Breast epithelium (tissue), 4 donors: ENCODE data around the gene NOP10. TPM values are rescaled to one million over a fixed set of nuclear protein-coding genes. Genes with fewer than 3 reads are reported as not detected.
"Not testable (repeated sequence)": the region's sequence is repeated elsewhere in the genome, so short reads cannot be mapped to it uniquely, and the experiment has no call there.

Experiments used
- DNase-seq, 2 donors: peaks; one replicate each; pipeline ENCODE4 v3.0.0-alpha.2; 2019; ENCODE audit warnings: low spot score in 2 of 2
- H3K27ac ChIP-seq, 2 donors: fragments of 200-600 bp; sonication (generic) in 1 of 2; one replicate each; pipeline ENCODE4 v1.5.1; 2016 to 2019; ENCODE audit warnings: mild to moderate bottlenecking in 1 of 2
- H3K27me3 ChIP-seq, 2 donors: fragments of 200-600 bp; sonication (generic) in 1 of 2; one replicate each; pipeline versions ENCODE4 v1.5.1 to v1.6.0; 2017 to 2019; ENCODE audit warnings: control low read depth in 1 of 2, mild to moderate bottlenecking in 1 of 2
- H3K36me3 ChIP-seq: fragments of 200-600 bp; one replicate; pipeline ENCODE4 v1.5.1; 2019
- H3K4me1 ChIP-seq, 2 donors: fragments of 200-600 bp; sonication (generic); one replicate each; pipeline ENCODE4 v1.5.1; 2016 to 2019; ENCODE audit warnings: control low read depth in 1 of 2
- H3K4me3 ChIP-seq, 3 donors: fragments of 200-600 bp; sonication (generic); 1 replicate in 2 of 3; 2 replicates in 1 of 3; pipeline ENCODE4 v1.5.1; 2016 to 2019; ENCODE audit warnings: mild to moderate bottlenecking in 3 of 3, moderate library complexity in 2 of 3
- H3K9me3 ChIP-seq, 2 donors: fragments of 200-600 bp; sonication (generic) in 1 of 2; one replicate each; pipeline ENCODE4 v1.5.1; 2016 to 2019; ENCODE audit warnings: control low read depth in 1 of 2
- CTCF ChIP-seq, 3 donors: fragments of 450-650 bp; IDR thresholded peaks; one replicate each; pipeline ENCODE4 v1.5.1; 2016 to 2017; ENCODE audit warnings: antibody characterized with exemption in 3 of 3, mild to moderate bottlenecking in 3 of 3, moderate library complexity in 3 of 3
- POLR2A ChIP-seq: fragments of 450-650 bp; IDR thresholded peaks from one replicate; pipeline ENCODE4 v1.6.1; 2016; ENCODE audit warnings: antibody characterized with exemption, mild to moderate bottlenecking, moderate library complexity
- POLR2AphosphoS5 ChIP-seq, 3 donors: sonication (generic); formaldehyde crosslinking; IDR thresholded peaks; one replicate each; pipeline ENCODE4 v1.6.1; 2017; ENCODE audit warnings: antibody characterized with exemption in 3 of 3
- intact Hi-C: fragments of 100-400 bp; cut with DNase I; formaldehyde crosslinking; loops from one replicate; pipeline ENCODE4 v1.15.1; 2023; ENCODE audit warnings: low total_unique reads
- total RNA-seq, 3 donors: library from RNA; depleted of rRNA; stranded (reverse); fragments of >200 nt; gene quantifications; one replicate each; pipeline ENCODE4 v1.1.0, GENCODE V29; 2016

Gene NOP10
- total RNA-seq, 3 donors from 2014 or later: 108 to 135 (median 130) TPM

DNA sequence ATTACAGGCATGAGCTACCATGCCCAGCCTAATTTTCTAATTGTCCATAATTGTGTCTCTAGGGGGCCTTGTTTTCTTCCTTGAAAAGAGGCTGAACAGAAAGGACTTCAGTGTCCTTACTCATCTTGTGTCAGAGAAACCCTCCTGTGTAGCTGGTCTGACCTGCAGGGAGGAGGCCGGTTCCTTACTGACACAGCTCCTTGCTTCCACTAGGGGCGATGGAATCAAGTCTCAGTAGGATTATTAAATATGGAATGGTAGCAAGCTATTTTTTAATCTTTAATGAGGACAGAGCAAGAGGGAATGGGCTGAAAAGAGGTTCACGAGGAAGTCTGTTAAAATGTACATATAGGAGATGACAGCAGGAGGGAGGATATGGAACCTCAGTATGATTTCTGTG lies 15.4 kb upstream of the NOP10 start:
- no peak for DNase-seq
- intact Hi-C loops: no loop called here
- Histone ChIP-seq H3K4me1 (no peaks in the 10 kb centered on the region), H3K4me3 (no peak overlapping the region), H3K27ac (no peak overlapping the region), H3K36me3 (no peaks in the 10 kb centered on the region), H3K27me3 (no peaks in the 10 kb centered on the region), H3K9me3 (no peaks in the 10 kb centered on the region)
- TF ChIP-seq CTCF (IDR thresholded peaks at IDR 0.05) (no peak), POLR2A (no peak), POLR2AphosphoS5 (IDR thresholded peaks at IDR 0.05) (no peak)

GRCh38 chr15:34357653-34358052 lies 14.7 kb upstream of the NOP10 start:
- no peaks in the 10 kb centered on the region for H3K36me3 ChIP-seq
- no peaks in the 10 kb centered on the region for H3K9me3 ChIP-seq
- TF ChIP-seq POLR2A (no peak), CTCF (IDR thresholded peaks at IDR 0.05) (no peak), POLR2AphosphoS5 (IDR thresholded peaks at IDR 0.05) (no peak)
- H3K27me3 ChIP-seq: no peaks in the 10 kb centered on the region
- no peak overlapping the region for H3K4me3 ChIP-seq
- no peaks in the 10 kb centered on the region for H3K4me1 ChIP-seq
- intact Hi-C loops: no loop called here
- DNase-seq: no peak
- H3K27ac ChIP-seq: no peak overlapping the region

- DNase-seq: no peak
- no peaks in the 10 kb centered on the region for H3K27me3 ChIP-seq
- TF ChIP-seq POLR2A (no peak), POLR2AphosphoS5 (IDR thresholded peaks at IDR 0.05) (no peak), CTCF (IDR thresholded peaks at IDR 0.05) (no peak)
- intact Hi-C loops: no loop called here
- no peaks in the 10 kb centered on the region for H3K36me3 ChIP-seq
- no peaks in the 10 kb centered on the region for H3K9me3 ChIP-seq
- H3K4me1 ChIP-seq: no peaks in the 10 kb centered on the region
- H3K27ac ChIP-seq: no peak overlapping the region
- H3K4me3 ChIP-seq: no peak overlapping the region
Observed at GRCh38 chr15:34355241-34355640, 12.3 kb upstream of the NOP10 start.

DNA sequence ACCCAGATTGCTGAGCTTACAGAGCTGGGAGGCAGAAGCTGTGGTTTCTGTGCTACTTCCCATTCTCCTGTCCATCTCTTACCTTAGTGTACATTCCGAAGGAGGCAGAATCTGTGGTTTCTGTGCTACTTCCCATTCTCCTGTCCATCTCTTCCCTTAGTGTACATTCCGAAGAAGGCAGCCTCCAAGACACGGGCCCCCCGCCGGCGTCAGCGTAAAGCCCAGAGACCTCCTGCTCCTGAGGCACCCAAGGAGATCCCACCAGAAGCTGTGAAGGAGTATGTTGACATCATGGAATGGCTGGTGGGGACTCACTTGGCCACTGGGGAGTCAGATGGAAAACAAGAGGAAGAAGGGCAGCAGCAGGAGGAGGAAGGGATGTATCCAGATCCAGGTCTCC lies 11.3 kb upstream of the NOP10 start:
- no peak overlapping the region for H3K4me3 ChIP-seq
- H3K36me3 ChIP-seq: no peaks in the 10 kb centered on the region
- intact Hi-C loops: no loop called here
- no peaks in the 10 kb centered on the region for H3K27me3 ChIP-seq
- DNase-seq: no peak
- H3K9me3 ChIP-seq: no peaks in the 10 kb centered on the region
- H3K27ac ChIP-seq: no peak overlapping the region
- H3K4me1 ChIP-seq: no peaks in the 10 kb centered on the region
- TF ChIP-seq POLR2A (no peak), CTCF (IDR thresholded peaks at IDR 0.05) (no peak), POLR2AphosphoS5 (IDR thresholded peaks at IDR 0.05) (no peak)

- no peak for TF ChIP-seq POLR2A
- no peak for TF ChIP-seq CTCF (IDR thresholded peaks at IDR 0.05)
- no peak for TF ChIP-seq POLR2AphosphoS5 (IDR thresholded peaks at IDR 0.05)
- intact Hi-C loops: no loop called here
- no peaks in the 10 kb centered on the region for H3K4me1 ChIP-seq
Observed at GRCh38 chr15:34353627-34354026, 10.7 kb upstream of the NOP10 start.

GRCh38 chr15:34352996-34353395 lies 10.1 kb upstream of the NOP10 start:
- intact Hi-C loops, H3K36me3 ChIP-seq, H3K27me3 ChIP-seq, H3K9me3 ChIP-seq, H3K27ac ChIP-seq, H3K4me1 ChIP-seq, DNase-seq, H3K4me3 ChIP-seq: not testable (repeated sequence)

More at GRCh38 chr15:34353627-34354026, 10.7 kb upstream of the NOP10 start:
- Histone ChIP-seq H3K27me3 (no peaks in the 10 kb centered on the region), H3K4me3 (no peak overlapping the region), H3K9me3 (no peaks in the 10 kb centered on the region), H3K36me3 (no peaks in the 10 kb centered on the region), H3K27ac (no peak overlapping the region)
- DNase-seq: no peak
